ENCODE data around the gene DCDC2C.

DNA sequence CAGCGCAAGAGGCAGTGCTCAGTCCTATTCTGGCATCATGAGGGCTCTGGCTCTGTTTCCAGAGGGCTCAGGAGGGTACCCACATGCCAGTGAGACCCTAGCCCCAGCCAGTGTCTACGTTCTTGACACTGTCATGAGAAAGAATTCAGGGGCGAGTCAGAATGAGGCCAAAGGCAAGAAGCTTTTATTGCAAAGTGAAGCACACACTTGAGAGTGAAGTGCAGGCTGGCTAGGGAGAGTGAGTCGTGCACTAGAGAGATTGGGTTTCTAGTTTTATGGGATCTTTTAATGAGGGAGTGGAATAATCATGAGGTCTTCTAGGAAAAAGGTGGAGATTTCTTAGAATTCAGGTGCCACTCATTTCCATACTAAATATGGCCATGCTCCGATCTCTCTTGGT lies 164.1 kb downstream of the DCDC2C start:
- TF ChIP-seq, protein P1, sequence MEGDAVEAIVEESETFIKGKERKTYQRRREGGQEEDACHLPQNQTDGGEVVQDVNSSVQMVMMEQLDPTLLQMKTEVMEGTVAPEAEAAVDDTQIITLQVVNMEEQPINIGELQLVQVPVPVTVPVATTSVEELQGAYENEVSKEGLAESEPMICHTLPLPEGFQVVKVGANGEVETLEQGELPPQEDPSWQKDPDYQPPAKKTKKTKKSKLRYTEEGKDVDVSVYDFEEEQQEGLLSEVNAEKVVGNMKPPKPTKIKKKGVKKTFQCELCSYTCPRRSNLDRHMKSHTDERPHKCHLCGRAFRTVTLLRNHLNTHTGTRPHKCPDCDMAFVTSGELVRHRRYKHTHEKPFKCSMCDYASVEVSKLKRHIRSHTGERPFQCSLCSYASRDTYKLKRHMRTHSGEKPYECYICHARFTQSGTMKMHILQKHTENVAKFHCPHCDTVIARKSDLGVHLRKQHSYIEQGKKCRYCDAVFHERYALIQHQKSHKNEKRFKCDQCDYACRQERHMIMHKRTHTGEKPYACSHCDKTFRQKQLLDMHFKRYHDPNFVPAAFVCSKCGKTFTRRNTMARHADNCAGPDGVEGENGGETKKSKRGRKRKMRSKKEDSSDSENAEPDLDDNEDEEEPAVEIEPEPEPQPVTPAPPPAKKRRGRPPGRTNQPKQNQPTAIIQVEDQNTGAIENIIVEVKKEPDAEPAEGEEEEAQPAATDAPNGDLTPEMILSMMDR (IDR thresholded peaks at IDR 0.05; ENCODE audit: poor library complexity): no peak
- no peak for TF ChIP-seq EZH2phosphoT487 (IDR thresholded peaks at IDR 0.05; ENCODE audit: low read depth, severe bottlenecking, unreplicated experiment)
